AG04450 (cell line): Measurements from ENCODE around the gene WNT7A. TPM values are rescaled to one million over a fixed set of nuclear protein-coding genes. Genes with fewer than 3 reads are reported as not detected.

Experiments
- CTCF ChIA-PET: fragments of 300-600, 350-600 bp; formaldehyde crosslinking; extraction: SDS; loops from one replicate; lab custom pipeline; 2022; ENCODE audit warnings: antibody characterized with exemption, inconsistent platforms; lab: Charles Lee
- POLR2A ChIA-PET: fragments of 350-600 bp; formaldehyde crosslinking; extraction: SDS; loops from one replicate; lab custom pipeline; 2021; ENCODE audit warnings: antibody characterized with exemption, inconsistent platforms; lab: Yijun Ruan, JAX
- DNase-seq: peaks from one replicate; pipeline ENCODE4 v3.0.0-alpha.2; 2011; ENCODE audit warnings: low read depth, low spot score
- H3K27ac ChIP-seq: one replicate; pipeline ENCODE4 v1.5.1; 2012; ENCODE audit warnings: low read depth, low read length, control low read depth
- H3K27me3 ChIP-seq: one replicate; pipeline ENCODE4 v1.6.0; 2012; ENCODE audit warnings: low read length; ENCODE audit not compliant: control insufficient read depth, insufficient read depth
- H3K4me3 ChIP-seq: 2 replicates; pipeline ENCODE4 v1.5.1; 2011; ENCODE audit warnings: mild to moderate bottlenecking, low read depth, low read length, control low read depth
- H3K9me3 ChIP-seq: 2 replicates; pipeline ENCODE4 v1.5.1; 2012; ENCODE audit warnings: low read length; ENCODE audit not compliant: control insufficient read depth, insufficient read depth
- CTCF ChIP-seq: IDR thresholded peaks from 2 replicates; pipeline ENCODE4 v1.5.1; 2011; ENCODE audit warnings: low read depth, low read length, control low read depth, inconsistent platforms
- polyA plus RNA-seq: library from polyadenylated mRNA; depleted of rRNA; stranded (reverse); fragments of >200 nt; gene quantifications from 2 replicates; pipeline ENCODE4 v1.2.3, GENCODE V29; 2011

The WNT7A gene
- polyA plus RNA-seq, 1 experiment: not detected

GRCh38 chr3:13890377-13891016 is 10.6 kb upstream of the WNT7A start:
- Histone ChIP-seq H3K4me3 (no peak overlapping the region), H3K27ac (no peak overlapping the region), H3K27me3 (peaks cover 6% of the 10 kb centered on the region), H3K9me3 (peaks cover 11% of the 10 kb centered on the region)
- ChIA-PET POLR2A (interaction anchor here (0.6 kb wide), 1 partner anchor 659 kb away, joined by 3 read pairs; no protein-coding TSS in a partner anchor), CTCF (no interaction called here)
- TF ChIP-seq CTCF: no peak
- no peak for DNase-seq

GRCh38 chr3:13888576-13888975 is 8.7 kb upstream of the WNT7A start:
- Histone ChIP-seq H3K4me3 (no peak overlapping the region), H3K9me3 (no peaks in the 10 kb centered on the region), H3K27me3 (no peaks in the 10 kb centered on the region), H3K27ac (no peak overlapping the region)
- ChIA-PET POLR2A (no interaction called here), CTCF (no interaction called here)
- TF ChIP-seq CTCF: no peak
- DNase-seq: no peak

GRCh38 chr3:13887495-13888300 is 7.8 kb upstream of the WNT7A start:
- Histone ChIP-seq H3K4me3 (no peak overlapping the region), H3K27ac (no peak overlapping the region), H3K9me3 (no peaks in the 10 kb centered on the region), H3K27me3 (no peaks in the 10 kb centered on the region)
- POLR2A ChIA-PET: no interaction called here
- CTCF ChIA-PET: interaction anchor here (0.8 kb wide), 1 partner anchor 229 kb away, joined by 3 read pairs; no protein-coding TSS in a partner anchor
- no peak for DNase-seq
- no peak for TF ChIP-seq CTCF

GRCh38 chr3:13886593-13887129 is 6.8 kb upstream of the WNT7A start:
- DNase-seq: no peak
- Histone ChIP-seq H3K27ac (no peak overlapping the region), H3K9me3 (no peaks in the 10 kb centered on the region), H3K27me3 (peaks cover 1% of the 10 kb centered on the region), H3K4me3 (no peak overlapping the region)
- TF ChIP-seq CTCF: no peak
- POLR2A ChIA-PET: no interaction called here
- CTCF ChIA-PET: no interaction called here

GRCh38 chr3:13885704-13886010 is 5.8 kb upstream of the WNT7A start:
- DNase-seq: no peak
- POLR2A ChIA-PET: no interaction called here
- no peak overlapping the region for H3K4me3 ChIP-seq
- no peak overlapping the region for H3K27ac ChIP-seq
- H3K9me3 ChIP-seq: no peaks in the 10 kb centered on the region
- CTCF ChIA-PET: no interaction called here
- peaks cover 11% of the 10 kb centered on the region for H3K27me3 ChIP-seq
- no peak for TF ChIP-seq CTCF
